ENCODE results near the gene MCUB. TPM values are rescaled to one million over a fixed set of nuclear protein-coding genes. Genes with fewer than 3 reads are reported as not detected.
"Not testable (repeated sequence)": the region's sequence is repeated elsewhere in the genome, so short reads cannot be mapped to it uniquely, and the experiment has no call there.

Gene MCUB
- total RNA-seq, 4 donors from 2014 or later = 30.4 to 68.4 (median 44.6) TPM

- no peaks in the 10 kb centered on the region for H3K36me3 ChIP-seq
- no peak overlapping the region for H3K27ac ChIP-seq
- 97% methylated on average over 3 of the region's 3 CpGs for WGBS
- H3K4me3 ChIP-seq = no peak overlapping the region
- DNase-seq (ENCODE audit: low spot score in 2 of 2) = no peak
- no peaks in the 10 kb centered on the region for H3K27me3 ChIP-seq
- H3K9me3 ChIP-seq = no peaks in the 10 kb centered on the region
- peaks cover 2% of the 10 kb centered on the region for H3K4me1 ChIP-seq
- TF ChIP-seq POLR2A (IDR thresholded peaks at IDR 0.05) = no peak
- no peak for TF ChIP-seq POLR2AphosphoS5 (IDR thresholded peaks at IDR 0.05)
- no peak for TF ChIP-seq EP300 (IDR thresholded peaks at IDR 0.05)
- TF ChIP-seq, protein P1, sequence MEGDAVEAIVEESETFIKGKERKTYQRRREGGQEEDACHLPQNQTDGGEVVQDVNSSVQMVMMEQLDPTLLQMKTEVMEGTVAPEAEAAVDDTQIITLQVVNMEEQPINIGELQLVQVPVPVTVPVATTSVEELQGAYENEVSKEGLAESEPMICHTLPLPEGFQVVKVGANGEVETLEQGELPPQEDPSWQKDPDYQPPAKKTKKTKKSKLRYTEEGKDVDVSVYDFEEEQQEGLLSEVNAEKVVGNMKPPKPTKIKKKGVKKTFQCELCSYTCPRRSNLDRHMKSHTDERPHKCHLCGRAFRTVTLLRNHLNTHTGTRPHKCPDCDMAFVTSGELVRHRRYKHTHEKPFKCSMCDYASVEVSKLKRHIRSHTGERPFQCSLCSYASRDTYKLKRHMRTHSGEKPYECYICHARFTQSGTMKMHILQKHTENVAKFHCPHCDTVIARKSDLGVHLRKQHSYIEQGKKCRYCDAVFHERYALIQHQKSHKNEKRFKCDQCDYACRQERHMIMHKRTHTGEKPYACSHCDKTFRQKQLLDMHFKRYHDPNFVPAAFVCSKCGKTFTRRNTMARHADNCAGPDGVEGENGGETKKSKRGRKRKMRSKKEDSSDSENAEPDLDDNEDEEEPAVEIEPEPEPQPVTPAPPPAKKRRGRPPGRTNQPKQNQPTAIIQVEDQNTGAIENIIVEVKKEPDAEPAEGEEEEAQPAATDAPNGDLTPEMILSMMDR (IDR thresholded peaks at IDR 0.05) = no peak
Measured at GRCh38 chr4:109571494-109571893, 11.4 kb downstream of the MCUB start.

DNA sequence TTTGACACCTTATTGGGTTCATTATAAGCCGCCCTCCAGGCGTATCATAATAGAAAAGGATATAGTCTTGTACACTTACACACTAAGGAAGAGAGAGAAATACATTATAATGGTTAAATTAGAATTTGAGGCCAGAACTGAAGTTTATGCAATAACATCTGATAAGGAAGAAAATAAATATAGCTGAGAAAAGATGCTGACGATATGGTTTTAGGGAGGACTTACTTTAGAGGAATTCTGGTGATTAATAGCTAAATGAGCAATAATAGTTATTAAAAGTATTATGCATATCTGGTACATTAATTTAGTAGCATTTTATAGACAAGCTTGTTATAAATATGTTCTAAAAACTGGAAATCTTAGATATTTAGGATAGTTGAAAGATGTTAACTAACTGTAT lies 12.1 kb downstream of the MCUB start:
- Histone ChIP-seq H3K27ac (no peak overlapping the region), H3K27me3 (no peaks in the 10 kb centered on the region), H3K9me3 (no peaks in the 10 kb centered on the region), H3K4me1 (peaks cover 2% of the 10 kb centered on the region), H3K4me3 (no peak overlapping the region), H3K36me3 (no peaks in the 10 kb centered on the region)
- 95% methylated on average over 3 of the region's 3 CpGs for WGBS
- TF ChIP-seq EP300 (IDR thresholded peaks at IDR 0.05) (no peak), POLR2A (IDR thresholded peaks at IDR 0.05) (no peak), POLR2AphosphoS5 (IDR thresholded peaks at IDR 0.05) (no peak)
- TF ChIP-seq, protein P1 (IDR thresholded peaks at IDR 0.05) = no peak
- no peak for DNase-seq (ENCODE audit: low spot score in 2 of 2)

DNA sequence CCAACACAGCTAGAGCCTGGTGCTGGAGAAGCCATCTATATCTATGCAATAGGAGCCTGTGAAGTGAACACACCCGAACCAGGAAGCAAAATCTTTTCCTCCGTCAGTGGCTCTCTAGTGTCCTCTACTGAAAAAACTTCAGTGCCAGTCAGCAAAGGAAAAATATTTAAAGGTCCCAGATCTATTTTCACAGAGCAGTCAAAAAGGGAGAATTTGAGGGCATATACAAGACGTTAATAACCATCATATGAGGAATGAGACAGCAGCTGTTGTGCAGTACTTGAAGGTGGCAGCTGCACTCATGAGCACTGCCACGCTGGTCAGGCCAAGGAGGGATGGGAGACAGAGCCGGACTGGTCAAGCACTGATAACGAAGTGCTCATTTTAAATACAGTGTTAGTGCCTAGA lies 14.4 kb downstream of the MCUB start:
- no peak for DNase-seq (ENCODE audit: low spot score in 2 of 2)
- Histone ChIP-seq H3K9me3 (no peaks in the 10 kb centered on the region), H3K36me3 (no peaks in the 10 kb centered on the region), H3K27ac (no peak overlapping the region), H3K4me3 (no peak overlapping the region), H3K4me1 (peaks cover 2% of the 10 kb centered on the region), H3K27me3 (no peaks in the 10 kb centered on the region)
- 61% methylated on average over 6 of the region's 6 CpGs for WGBS
- TF ChIP-seq POLR2A (IDR thresholded peaks at IDR 0.05) (no peak), EP300 (IDR thresholded peaks at IDR 0.05) (no peak)

- TF ChIP-seq POLR2AphosphoS5 (IDR thresholded peaks at IDR 0.05) (no peak), EP300 (IDR thresholded peaks at IDR 0.05) (no peak), POLR2A (IDR thresholded peaks at IDR 0.05) (no peak)
- TF ChIP-seq, protein P1 (IDR thresholded peaks at IDR 0.05) = no peak
- Histone ChIP-seq H3K27me3 (no peaks in the 10 kb centered on the region), H3K36me3 (no peaks in the 10 kb centered on the region), H3K4me1 (peaks cover 2% of the 10 kb centered on the region), H3K4me3 (no peak overlapping the region), H3K9me3 (no peaks in the 10 kb centered on the region), H3K27ac (no peak overlapping the region)
- DNase-seq (ENCODE audit: low spot score in 2 of 2) = no peak
- WGBS = 85% methylated on average over 7 of the region's 7 CpGs
Measured at GRCh38 chr4:109574931-109575804, 15.1 kb downstream of the MCUB start.

- no peaks in the 10 kb centered on the region for H3K27me3 ChIP-seq
- TF ChIP-seq POLR2A (IDR thresholded peaks at IDR 0.05) = no peak
- TF ChIP-seq POLR2AphosphoS5 (IDR thresholded peaks at IDR 0.05) = peak in 1 of 3 donors; percentile 26
- H3K4me1 ChIP-seq = peaks cover 2% of the 10 kb centered on the region
- H3K4me3 ChIP-seq = no peak overlapping the region
- WGBS = 74% methylated on average over 2 of the region's 2 CpGs
- no peaks in the 10 kb centered on the region for H3K9me3 ChIP-seq
- no peaks in the 10 kb centered on the region for H3K36me3 ChIP-seq
- H3K27ac ChIP-seq = no peak overlapping the region
- no peak for DNase-seq (ENCODE audit: low spot score in 2 of 2)
Measured at GRCh38 chr4:109576462-109576861, 16.4 kb downstream of the MCUB start.

DNA sequence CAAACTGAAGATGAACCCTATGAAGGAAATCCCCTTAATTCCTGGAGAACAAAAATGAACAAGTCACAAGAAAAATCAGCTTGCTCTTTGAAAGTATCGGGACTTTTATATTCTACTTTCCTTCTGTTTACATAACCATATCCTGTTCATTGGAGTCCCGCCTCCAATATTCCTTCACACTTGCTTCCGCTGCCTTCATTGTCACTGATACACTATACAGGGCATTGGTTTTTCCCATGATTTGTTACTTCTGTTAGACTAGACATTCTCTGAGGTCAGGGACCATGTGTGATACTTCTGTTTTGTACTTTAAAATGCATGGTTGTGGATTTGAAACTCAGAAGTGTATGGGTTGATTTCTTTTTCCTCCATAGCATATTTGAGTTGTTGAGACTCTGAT lies 18.8 kb downstream of the MCUB start:
- Histone ChIP-seq H3K4me3 (no peak overlapping the region), H3K4me1 (peaks cover 2% of the 10 kb centered on the region), H3K27me3 (no peaks in the 10 kb centered on the region), H3K27ac (no peak overlapping the region), H3K9me3 (peaks cover 5% of the 10 kb centered on the region), H3K36me3 (no peaks in the 10 kb centered on the region)
- TF ChIP-seq POLR2A (IDR thresholded peaks at IDR 0.05) (no peak), POLR2AphosphoS5 (IDR thresholded peaks at IDR 0.05) (no peak), EP300 (IDR thresholded peaks at IDR 0.05) (no peak)
- TF ChIP-seq, protein P1 (IDR thresholded peaks at IDR 0.05) = no peak
- 82% methylated on average over 3 of the region's 3 CpGs for WGBS
- no peak for DNase-seq (ENCODE audit: low spot score in 2 of 2)

DNA sequence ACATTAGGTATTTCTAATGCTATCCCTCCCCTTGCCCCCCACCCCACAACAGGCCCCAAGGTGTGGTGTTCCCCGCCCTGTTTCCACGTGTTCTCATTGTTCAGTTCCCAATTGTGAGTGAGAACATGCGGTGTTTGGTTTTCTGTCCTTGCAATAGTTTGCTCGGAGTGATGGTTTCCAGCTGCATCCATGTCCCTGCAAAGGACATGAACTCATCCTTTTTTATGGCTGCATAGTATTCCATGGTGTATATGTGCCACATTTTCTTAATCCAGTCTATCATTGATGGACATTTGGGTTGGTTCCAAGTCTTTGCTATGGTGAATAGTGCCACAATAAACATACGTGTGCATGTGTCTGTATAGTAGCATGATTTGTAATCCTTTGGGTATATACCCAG lies 20.0 kb downstream of the MCUB start:
- H3K4me1 ChIP-seq; H3K9me3 ChIP-seq; H3K4me3 ChIP-seq; H3K27me3 ChIP-seq; H3K27ac ChIP-seq; H3K36me3 ChIP-seq; DNase-seq (ENCODE audit: low spot score in 2 of 2): not testable (repeated sequence)
- WGBS = 97% methylated on average over 5 of the region's 5 CpGs
